Fibroblast of skin of right quadriceps (primary cell): ENCODE measurements around the gene OTOP1.
"Not testable (repeated sequence)": the region's sequence is repeated elsewhere in the genome, so short reads cannot be mapped to it uniquely, and the experiment has no call there.

ENCODE experiments used
- DNase-seq: peaks from one replicate; pipeline ENCODE4 v3.0.0-alpha.2; 2013

OTOP1 gene, protein sequence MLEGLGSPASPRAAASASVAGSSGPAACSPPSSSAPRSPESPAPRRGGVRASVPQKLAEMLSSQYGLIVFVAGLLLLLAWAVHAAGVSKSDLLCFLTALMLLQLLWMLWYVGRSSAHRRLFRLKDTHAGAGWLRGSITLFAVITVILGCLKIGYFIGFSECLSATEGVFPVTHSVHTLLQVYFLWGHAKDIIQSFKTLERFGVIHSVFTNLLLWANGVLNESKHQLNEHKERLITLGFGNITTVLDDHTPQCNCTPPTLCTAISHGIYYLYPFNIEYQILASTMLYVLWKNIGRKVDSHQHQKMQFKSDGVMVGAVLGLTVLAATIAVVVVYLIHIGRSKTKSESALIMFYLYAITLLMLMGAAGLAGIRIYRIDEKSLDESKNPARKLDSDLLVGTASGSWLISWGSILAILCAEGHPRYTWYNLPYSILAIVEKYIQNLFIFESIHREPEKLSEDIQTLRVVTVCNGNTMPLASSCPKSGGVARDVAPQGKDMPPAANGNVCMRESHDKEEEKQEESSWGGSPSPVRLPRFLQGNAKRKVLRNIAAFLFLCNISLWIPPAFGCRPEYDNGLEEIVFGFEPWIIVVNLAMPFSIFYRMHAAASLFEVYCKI

DNA sequence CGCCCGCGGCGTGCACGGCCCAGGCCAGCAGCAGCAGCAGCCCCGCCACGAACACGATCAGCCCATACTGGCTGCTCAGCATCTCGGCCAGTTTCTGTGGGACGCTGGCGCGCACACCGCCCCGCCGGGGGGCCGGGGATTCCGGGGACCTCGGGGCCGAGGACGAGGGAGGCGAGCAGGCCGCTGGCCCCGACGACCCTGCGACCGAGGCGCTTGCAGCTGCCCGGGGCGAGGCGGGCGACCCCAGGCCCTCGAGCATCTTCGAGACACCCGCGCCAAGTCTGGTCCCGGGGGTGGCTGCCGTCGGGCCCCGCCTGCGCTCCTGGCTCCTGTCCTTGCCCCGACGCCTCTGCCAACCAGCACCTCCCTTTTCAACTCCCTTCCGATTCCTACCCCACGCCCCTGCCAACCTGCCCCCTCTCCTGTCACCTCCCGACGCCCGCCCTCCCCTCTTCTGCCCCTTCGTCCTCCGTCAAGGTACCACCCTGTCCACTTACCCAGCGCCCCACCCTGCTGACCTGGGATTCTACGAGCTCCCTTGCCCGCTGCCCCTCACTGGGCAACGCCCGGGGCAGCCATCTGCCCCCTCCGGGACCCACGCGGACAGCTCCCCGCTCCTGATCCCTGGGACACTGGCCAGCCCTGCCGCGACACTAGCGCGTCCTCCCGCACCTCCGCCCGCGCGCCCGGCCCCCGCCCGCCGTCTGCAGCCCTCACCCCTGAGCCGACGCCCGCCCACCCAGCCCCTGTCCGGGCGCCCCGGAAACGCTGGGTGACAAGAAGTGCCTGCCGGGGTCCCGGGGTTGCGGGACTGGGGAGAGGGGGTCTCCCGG, at the start of gene OTOP1:
Gene OTOP1, minus strand, starts transcription at position 324 of the 833 bp plus-strand sequence. Its CDS starts 65 bp downstream, at position 259.
- DNase-seq, result no peak

DNA sequence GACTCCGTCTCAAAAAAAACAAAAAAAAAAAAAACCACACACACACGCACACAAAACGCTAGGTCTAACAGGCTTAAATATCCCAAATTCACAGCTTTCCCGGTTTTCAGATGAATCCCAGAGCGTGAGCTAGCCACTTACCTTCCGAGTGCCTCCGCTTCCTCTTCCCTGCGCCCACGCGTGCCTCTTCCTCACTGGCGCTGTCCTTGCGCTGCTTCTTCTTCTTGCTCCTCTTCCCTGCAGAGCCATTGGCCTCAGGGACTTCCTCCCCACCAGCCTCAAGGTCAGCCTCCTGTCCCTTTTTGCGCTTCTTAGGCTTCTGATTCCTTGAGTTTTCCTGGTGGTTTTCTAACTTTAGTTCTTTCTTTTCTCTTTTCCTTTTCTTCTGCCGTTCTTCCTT, 47.5 kb upstream of the OTOP1 start:
- DNase-seq, result no peak

DNA sequence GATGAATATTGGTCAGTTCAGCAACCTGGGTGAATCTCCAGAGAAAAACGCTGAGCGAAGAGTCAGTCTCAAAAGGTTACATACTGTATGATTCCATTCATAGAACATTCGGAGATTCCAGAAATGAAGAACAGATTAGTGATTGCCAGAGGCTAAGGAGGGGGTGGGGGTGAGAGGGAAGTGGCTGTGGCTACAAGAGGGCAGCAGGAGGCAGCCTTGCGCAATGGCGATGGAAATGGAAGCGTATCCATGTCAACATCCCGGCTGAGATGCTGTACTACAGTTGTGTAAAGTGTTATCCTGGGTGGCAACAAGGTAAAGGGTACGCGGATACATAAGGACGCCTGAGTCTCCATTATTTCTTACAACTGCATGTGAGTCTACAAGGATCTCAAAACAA, 45.2 kb upstream of the OTOP1 start:
- no peak for DNase-seq

DNA sequence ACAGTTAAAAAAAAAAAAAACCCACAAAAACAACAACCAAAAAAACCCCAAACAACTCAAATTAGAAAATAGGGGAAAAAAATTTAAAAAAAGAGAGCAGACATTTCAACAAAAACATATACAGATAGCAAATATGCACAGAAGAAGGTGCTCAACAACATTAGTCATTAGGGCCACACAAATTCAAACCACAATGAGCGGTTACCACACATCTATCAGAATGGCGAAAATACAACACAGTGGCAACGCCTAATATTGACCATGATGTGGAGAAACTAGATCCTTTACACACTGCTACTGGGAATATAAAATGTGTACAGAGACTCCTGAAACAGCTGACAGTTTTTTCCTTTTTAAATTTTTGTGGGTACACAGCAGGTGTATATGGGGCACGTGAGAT, 43.8 kb upstream of the OTOP1 start:
- no peak for DNase-seq

DNA sequence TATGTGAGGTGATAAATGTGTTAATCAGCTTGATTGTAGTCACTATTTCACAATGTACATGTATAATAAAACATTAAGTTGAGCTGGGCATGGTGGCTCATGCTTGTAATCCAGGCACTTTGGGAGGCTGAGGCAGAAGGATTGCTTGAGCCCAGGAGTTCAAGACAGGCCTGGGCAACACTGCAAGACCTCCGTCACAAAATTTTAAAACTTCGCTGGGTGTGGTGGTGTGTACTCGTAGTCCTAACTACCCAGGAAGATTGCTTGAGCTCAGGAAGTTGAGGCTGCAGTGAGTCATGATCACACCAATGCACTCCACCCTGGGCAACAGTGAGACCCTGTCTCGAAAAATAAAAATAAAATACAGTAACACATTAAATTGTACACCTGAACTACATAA, 43.1 kb upstream of the OTOP1 start:
- DNase-seq, result no peak

DNA sequence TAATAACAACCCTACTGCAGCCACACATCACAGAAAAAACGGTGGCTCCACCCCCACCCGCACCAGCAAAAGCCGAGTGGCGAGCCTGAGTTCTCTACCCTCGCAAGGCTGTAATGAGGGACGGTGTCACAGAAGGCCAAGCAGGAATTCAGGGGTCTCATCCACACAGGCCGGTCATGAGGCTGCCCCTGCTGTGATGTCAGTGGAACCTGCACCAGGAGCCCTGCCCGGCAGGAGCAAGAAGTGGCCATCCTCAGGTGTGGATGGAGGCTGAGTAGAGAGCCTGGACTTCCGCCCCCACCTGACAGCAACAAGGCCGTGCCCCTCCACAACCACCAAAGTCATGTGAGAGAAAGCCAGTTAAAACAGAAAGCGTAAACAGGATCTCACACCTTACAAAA, 42.6 kb upstream of the OTOP1 start:
- DNase-seq, result no peak

DNA sequence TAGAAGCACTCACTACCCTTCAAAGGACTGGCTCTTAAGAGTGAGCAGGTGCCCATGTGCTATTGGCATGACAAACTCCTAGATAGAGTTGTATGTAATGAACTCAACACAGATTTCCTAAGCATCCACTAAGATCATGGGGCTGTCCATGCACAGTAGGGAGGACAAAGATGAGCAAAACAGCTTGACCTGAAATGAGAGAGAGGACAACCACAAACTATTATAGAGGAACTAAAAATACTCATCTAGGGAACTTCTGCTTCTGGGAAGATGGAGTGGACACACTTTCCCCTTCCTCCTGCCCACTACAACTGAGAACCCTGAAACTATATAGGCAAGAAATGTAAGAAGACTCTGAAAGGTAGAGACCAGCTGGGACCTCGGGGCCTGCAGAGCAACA, 42.0 kb upstream of the OTOP1 start:
- DNase-seq, result no peak

DNA sequence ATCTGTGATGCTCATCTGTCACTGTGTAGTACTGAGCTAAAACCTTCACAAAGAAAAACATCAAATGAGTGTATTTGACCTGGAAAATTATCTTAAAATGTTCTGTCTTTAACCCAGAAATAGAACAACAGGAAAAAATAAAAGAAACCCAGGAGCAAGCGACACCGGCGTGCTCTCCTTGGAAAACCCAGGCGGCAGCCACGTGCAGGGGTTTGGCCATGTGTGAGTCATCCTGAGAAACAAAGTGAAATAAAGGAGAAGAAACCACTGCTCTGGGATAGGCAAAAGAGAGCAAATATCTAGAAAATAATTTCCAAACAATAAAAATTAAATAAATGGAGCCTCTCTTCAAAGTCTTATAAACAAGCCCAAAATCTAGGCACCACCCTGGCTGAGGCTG, 41.3 kb upstream of the OTOP1 start:
- no peak for DNase-seq

DNA sequence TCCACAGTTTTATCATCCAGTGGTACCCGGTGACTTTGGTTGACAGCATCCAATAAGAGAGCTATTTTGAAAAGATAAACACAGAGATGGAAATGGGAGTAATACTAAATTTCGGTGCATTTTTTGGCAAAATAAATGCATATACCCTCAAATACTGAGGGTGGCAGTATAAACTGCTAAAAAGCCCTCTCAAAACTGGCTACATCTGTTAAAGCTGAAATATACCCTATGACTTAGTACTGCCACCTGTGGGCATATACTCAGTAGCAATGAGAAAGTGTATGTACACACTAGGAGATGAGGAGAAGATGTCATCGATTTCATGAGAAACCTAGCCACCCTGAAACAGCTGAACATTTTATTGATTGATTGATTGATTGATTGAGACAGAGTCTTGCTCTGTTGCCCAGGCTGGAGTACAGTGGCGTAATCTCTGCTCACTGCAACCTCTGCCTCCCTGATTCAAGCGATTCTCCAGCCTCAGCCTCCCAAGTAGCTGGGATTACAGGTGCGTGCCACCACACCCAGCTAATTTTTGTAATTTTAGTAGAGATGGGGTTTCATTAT, 33.5 kb upstream of the OTOP1 start:
- peak; percentile 48 for DNase-seq

DNA sequence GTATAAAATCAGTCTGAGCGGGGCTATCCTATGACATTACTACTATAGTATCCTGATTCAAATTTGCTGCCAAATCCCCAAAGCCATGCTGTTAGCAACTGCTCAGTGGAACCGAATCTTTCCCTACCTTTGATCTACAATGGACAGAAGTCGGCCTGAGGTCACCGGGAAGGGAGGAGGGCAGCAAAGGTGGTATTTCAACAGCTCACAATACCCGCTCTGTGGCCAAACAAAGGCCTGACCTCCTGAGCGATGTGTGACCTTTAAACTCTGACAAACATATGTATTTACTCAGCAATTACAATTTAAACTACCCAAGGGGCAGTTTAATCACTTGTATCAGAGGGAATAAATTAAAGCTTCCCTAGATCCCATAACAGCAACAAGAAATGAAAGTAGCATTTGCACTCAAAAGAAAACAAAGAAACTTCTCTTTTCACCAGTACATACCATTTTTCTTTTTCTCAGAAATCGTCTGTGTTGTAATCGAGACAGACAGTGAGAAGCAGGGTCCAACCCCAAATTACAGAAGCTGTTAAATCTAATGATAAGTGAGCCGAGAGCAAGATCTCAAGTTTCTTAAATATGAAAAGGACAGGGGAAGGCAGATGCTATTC, 32.9 kb upstream of the OTOP1 start:
- no peak for DNase-seq

DNA sequence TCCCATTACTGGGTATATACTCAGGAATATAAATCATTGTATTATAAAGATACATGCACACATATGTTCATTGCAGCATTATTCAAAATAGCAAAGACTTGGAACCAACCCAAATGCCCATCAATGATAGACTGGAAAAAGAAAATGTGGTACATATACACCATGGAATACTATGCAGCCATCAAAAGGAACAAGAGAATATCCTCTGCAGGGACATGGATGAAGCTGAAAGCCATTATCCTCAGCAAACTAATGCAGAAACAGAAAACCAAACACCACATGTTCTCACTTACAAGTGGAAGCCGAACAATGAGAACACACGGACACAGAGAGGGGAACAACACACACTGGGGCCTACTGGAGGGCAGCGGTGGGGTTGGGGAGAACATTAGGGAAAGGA, 31.0 kb upstream of the OTOP1 start:
- DNase-seq, result not testable (repeated sequence)

DNA sequence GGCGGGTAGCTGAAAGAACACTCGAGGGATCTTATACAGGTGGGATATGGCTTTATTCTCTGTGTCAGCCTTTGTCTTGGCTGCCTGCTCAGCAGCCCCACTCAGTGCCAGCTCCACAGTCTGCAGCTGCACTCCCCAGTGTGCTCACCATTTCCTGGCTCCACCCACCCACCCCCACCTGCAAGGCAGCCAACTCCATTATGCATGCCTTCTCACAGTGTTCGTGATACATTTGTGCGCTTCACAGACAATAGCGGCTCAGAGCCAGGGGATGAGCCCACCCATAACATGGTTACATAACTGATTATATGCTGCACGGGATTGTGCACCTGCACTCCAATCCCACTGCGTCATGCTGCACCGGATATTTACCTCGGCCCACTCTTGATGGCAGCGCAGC, 30.1 kb upstream of the OTOP1 start:
- no peak for DNase-seq

DNA sequence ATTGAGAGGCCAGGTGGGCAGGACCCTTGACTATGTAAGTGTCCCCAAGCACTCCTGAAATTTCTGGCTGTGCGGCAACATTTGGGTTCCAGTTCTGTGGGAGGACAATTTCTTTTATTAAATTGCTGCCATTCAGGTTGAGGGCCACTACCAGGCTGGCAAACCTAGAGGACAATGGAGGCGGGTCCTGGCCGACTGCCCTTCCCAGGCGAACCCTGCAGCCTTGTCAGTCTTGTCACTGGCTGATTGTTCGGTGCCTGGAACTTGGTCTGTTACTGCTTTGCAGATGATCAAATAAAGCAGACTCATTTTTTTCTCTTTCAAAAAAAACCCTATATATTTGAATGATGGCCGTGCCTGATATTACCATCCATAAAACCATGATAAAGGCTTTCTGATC, 27.9 kb upstream of the OTOP1 start:
- no peak for DNase-seq

DNA sequence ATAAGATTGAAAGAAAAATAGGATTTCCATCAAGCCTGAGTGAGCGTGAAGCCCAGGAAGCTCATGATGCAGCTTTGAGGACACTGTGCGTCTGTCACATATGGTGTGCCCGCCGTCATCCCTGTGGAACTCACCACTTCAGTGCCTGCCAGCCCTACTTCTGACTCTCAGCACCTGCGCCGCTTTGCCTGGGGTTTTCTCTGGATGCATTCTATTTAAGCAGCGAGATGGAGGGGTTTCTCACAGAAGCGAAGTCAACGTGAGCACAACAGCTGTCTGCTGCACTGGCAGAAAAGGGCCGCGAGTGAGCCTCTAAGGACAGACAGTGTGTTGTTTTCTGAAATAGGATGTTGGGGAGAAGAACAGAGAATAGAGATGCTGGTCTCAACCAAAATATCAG, 27.5 kb upstream of the OTOP1 start:
- DNase-seq, result no peak

DNA sequence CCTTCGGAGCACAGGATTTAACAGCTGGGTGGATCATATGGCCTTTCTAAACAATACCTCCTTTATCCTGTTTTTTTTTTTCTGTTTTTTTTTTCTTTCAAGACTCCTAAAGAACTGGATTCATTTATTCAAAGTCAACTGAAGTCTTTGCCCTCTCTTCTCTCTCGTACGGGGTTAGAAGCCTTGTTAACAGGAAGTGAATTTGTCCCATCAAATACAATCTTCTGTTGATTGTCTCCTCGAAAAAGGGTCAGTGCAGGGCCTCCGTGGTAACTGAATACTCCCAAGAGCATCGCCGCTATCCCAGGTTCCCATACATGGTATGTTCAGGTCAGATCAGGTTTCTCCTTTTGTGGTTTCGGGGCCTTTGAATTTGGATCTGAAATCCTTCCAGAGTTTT, 23.1 kb upstream of the OTOP1 start:
- DNase-seq, result no peak

DNA sequence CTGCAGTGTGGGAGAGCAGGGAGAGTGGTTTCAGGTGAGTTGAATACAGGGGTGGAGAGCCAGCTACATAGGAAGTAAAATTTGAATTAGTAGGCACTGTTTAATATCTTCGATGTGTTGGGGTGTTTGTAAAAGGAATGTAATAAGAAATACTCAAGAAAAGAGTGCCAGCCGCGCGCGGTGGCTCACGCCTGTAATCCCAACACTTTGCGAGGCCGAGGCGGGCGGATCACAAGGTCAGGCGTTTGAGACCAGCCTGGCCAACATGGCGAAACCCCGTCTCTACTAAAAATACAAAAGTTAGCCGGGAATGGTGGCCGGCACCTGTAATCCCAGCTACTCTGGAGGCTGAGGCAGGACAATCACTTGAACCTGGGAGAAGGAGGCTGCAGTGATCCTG, 22.6 kb upstream of the OTOP1 start:
- DNase-seq, result not testable (repeated sequence)

DNA sequence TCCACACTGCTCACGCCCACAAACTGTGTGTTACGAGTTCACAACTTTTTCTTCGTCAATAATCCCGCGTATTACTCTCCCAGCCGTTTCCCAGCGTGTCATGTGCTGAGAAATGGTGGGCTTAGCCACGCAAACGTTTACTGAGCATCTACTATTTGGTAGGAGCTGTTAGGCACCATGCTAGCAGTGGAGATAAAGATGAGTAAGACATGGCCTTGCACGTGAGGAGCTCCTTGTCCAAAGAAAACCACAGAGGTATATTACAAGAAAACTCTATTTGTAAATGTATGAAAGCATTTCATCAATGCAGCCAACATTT, 22.1 kb upstream of the OTOP1 start:
- no peak for DNase-seq

DNA sequence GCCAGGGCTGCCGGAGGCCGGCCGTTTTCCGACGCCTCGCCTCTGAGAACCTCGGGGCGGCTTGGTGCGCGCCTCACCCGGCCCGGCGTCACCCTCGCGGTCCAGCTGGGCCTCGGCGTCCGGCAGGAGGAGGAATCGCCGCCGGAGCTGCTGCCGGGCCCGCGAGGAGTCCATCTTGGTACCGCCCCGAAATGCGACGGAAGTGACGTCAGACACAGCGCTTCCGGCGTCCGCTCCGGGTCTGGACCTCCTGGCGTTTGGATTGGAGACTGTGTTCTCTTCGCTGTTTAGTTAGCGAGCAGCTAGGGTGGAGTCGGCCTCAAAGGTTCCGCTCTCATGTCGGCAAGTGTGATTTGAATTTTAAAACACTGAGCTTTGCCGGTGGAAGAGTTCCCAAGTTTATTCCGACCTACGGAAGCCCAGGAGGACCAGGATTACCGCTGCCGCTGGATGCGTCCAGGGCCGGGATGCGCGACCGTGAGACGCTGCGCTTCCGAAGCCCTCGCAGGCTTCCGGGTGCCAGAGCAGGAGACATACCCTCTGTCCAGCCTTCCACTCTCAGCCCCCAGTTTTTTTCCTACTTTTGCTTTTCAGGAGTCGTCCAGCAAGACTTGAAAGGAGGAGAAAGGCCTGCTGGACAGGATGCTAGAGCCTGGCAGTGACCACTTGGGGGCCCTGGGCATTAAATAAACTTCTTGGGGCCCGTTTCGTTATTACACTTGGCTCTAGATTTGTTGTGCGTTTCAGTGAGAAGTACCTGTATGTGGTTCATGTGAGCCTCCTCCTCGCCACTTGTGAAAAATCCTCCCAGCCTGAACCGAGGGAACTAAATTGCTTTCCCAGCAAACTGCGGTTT, 21.5 kb upstream of the OTOP1 start, which contains the start of gene TMEM128:
Gene TMEM128, minus strand, starts transcription at position 195 of the 856 bp plus-strand sequence. Its CDS starts 21 bp downstream, at position 174.
- peak; percentile 92 for DNase-seq

DNA sequence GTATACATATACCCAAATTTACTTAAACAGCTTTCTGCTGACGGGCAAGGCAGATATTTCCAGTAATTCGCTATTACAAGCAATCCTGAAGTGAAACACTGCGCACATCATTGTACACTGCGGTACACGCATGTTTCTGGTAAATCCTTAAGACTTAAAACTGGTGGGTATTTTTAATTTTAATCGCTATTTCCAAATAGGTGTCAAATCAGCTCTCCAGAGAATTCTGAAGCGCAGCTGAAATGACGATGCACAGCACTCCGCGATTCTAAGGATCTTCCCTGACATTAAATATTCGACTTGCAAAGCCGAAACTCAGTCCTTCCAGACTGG, 20.9 kb upstream of the OTOP1 start:
- no peak for DNase-seq

DNA sequence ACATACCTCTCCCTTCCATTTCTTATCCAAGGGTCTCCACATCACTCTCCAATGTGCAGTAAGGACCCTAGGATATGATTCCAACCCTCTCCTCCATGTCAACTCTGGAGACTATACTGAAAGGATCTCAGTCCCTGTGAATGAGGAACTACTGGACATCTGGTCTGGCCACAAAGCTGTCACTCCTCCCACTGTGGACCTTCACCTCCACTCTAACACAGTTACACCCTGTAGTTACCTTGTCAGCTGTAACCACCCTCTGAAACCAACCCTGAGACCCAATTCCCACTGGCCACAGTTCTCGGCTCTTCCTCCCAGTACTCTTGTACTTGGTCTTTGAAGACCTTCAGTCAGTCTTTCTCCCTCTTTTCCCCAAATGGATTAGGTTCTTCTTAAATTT, 18.4 kb upstream of the OTOP1 start:
- no peak for DNase-seq

DNA sequence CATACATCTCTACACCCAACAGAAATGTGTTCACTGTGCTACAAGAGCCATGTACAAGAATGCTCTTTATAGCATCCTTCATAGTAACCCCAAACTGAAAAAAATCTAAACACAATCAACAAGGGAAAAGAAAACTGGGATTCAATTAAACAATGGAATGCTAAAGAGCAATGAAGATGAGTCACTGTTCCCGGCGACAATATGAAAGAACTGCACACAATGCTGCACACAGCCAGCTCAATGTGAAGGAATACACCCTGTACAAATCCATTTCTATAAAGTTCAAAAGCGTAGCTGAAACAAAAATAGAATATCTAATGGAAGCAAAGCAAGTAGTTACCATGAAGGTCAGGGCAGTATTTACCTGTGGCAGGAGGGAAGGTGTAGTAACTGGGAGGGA, 12.8 kb upstream of the OTOP1 start:
- DNase-seq, result not testable (repeated sequence)

DNA sequence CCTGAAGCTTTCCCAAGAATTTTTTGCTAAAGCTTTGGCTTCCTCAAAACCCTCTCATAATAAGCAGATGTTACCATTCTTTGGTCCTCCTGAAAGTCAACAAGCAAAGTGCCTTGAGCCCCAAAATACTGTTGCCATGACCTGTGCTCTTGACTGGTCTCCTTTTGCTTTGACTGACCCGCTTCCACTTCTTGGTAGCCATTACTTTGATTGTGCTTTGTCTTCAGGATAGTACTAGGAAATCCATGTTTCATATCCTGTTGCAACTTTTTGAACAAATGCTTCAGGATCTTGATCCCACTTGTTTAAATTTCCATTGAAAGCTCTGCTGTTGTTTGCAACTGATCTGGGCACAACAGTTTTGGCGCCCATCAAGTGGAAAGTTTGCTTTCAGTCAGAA, 6.9 kb upstream of the OTOP1 start:
- DNase-seq, result no peak
